HK-2 (cell line): ENCODE data around the gene SMG9.

Experiments used
- DNase-seq: peaks from one replicate; pipeline ENCODE4 v3.0.0-alpha.2; 2018; ENCODE audit not compliant: unreplicated experiment

Gene SMG9

DNA sequence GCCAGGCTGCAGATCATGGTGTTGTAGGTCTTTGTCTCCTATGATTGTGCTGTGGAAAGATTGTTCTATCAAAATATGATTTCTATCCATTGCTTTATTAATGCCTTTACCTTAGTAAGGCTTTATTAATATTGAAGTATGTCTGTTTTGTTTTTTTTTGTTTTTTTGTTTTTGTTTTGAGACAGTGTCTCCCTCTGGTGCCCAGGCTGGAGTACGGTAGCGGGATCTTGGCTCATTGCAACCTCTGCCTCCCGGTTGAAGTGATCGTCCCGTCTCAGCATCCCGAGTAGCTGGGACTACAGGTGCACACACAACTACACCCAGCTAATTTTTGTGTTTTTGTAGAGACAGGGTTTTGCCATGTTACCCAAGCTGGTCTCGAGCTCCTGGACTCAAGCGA, 31.2 kb downstream of the SMG9 start:
- no peak for DNase-seq

DNA sequence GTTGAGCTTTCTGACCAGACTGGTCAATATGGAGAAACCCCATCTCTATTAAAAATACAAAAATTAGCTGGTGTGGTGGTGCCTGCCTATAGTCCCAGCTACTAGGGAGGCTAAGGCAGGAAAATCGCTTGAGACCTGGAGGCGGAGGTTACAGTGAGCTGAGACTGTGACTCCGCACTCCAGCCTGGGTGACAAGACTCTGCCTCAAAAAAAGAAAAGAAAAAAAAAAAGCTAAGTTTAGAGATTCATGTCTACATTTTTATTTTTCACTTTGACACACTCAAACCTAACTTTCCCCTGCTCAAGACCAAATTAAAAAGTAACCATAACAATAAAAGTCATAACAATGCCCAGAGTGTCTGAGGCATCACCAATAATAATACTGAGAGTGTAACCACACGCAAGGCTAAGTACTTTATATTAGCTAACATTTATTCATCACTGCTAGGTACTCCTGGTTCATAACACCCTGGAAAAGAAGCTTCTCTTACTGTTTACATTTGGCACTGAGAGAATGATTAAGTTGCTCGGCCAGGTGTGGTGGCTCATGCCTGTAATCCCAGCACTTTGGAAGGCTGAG, 33.2 kb downstream of the SMG9 start:
- no peak for DNase-seq

DNA sequence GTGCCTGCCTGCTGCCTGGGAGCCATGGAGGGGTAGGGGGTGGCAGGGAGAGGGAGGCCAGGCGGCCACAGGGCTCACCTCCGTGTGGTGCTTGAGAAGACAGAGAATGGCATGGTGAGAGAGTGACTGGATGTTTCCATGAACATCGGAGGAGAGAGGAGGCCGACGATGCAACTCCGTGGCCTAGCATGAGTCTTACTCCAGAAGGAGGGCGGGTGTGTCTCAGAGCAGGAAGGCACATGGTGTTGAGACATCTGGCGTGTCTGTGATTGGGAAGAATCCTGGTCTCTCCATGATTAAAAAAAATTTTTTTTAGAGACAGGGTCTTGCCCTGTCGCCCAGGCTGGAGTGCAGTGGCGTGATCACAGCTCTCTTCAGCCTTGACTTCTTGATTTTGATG, 33.8 kb downstream of the SMG9 start:
- no peak for DNase-seq

DNA sequence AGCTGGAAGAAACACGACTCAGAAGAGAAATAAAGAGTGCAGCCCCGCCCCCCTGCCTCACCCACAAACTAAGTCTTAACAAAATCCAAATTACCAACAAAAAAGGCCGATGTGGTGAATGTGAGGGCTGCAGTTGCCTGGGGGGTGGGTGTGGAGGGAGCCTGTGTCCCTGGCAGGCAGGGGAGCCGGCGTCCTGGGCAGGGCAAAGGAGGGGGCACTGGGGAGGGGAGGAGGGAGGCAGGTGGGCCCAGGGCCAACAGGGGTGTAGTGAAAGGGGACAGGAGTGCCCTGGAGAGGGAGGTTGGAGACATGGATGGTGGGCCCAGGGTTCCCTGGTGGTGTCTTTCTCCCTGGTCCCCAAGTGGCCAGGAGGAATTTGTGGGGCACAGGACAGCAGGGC, 34.8 kb downstream of the SMG9 start:
- DNase-seq = no peak

DNA sequence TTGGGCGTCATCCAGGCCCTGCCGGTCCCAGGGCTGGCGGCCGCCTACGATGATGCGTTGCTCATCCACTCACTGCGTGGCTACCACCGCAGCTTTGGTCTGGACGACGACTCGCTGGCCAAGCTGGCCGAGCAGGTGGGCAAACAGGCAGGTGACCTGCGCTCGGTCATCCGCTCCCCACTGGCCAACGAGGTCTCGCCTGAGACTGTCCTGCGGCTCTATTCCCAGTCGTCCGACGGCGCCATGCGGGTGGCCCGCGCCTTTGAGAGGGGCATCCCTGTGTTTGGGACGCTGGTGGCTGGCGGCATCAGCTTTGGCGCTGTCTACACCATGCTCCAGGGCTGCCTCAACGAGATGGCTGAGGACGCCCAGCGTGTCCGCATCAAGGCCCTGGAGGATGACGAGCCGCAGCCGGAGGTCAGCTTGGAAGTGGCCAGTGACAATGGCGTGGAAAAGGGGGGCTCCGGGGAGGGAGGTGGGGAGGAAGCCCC, 35.3 kb downstream of the SMG9 start:
- no peak for DNase-seq

DNA sequence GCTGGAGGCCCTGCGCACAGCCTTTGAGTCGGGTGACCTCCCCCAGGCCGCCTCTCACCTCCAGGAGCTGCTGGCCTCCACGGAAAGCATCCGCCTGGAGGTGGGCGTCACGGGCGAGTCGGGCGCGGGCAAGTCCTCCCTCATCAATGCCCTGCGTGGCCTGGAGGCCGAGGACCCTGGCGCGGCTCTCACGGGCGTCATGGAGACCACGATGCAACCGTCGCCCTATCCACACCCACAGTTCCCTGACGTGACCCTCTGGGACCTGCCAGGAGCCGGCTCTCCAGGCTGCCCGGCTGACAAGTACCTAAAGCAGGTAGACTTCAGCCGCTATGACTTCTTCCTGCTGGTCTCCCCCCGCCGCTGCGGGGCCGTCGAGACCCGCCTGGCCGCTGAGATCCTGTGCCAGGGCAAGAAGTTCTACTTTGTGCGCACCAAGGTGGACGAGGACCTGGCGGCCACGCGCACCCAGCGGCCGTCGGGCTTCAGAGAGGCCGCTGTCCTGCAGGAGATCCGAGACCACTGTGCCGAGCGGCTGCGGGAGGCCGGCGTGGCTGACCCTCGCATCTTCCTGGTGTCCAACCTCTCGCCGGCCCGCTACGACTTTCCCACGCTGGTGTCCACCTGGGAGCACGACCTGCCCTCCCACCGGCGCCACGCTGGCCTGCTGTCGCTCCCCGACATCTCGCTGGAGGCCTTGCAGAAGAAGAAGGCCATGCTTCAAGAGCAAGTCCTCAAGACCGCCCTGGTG, 36.0 kb downstream of the SMG9 start:
- DNase-seq = no peak

DNA sequence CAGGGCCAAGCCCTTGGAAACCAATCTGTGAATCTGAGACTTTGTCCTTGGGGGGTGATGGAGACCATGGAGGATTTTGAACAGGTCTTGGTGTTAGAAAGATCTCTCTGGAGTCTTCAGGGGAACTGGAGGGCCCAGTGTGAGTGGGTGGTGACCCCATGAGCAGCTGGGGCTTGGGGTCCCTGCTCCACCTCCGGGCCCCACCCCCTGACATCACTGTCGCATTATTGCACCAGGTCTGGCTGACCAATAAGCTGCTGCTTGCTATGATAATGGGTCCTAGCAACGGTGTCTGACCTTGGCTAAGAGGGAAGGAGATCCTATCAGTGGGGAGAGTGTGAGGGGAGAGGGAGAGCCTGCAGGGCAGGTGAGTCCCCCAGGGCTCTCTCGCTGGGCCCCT, 39.0 kb downstream of the SMG9 start, which contains the start of gene IRGC:
IRGC (plus strand) TSS at position 301 of the 400 bp plus-strand sequence. CDS start 2,483 bp downstream, outside the sequence.
- DNase-seq = no peak

DNA sequence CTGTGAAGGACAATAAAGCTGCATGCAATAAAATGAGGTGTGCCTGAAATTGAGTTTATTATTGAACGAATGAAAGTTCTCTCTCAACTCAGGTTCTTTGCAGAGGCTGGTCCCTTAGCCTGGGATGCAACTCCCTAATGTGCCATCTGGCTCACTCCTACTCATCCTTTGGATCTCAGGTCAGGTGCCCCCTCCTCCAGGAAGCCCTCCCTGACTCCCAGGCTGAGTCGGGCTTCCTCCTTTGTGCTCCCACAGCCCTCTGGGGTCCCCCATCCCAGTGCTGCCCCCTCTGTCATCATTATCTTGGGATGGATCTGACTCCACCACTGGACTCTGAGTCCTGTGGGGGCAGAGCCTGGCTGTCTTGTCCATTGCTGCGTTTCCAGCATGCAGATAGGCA, 41.6 kb downstream of the SMG9 start:
- DNase-seq = no peak

DNA sequence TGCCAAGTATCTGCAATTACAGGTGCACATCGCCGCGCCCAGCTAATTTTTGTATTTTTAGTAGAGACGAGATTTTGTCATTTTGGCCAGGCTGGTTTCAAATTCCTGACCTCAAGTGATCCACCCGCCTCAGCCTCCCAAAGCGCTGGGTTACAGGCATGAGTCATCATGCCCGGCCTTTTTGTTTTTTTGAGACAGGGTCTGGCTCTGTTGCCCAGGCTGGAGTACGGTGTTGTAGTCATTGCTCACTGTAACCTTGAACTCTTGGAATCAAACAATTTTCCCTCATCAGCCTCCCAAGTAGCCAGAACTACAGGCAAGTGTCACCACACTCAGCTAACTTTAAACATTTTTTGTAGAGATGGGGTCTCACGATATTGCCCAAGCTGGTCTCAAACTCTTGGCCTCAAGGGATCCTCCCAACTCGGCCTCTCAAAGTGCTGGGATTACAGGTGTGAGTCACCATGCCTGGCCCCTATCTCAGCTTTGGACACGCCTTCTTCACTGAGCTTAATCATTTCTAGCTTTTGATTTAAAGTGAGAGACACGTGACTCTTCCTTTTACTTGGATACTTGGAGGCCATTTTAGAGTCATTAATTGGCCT, 42.9 kb downstream of the SMG9 start:
- no peak for DNase-seq

DNA sequence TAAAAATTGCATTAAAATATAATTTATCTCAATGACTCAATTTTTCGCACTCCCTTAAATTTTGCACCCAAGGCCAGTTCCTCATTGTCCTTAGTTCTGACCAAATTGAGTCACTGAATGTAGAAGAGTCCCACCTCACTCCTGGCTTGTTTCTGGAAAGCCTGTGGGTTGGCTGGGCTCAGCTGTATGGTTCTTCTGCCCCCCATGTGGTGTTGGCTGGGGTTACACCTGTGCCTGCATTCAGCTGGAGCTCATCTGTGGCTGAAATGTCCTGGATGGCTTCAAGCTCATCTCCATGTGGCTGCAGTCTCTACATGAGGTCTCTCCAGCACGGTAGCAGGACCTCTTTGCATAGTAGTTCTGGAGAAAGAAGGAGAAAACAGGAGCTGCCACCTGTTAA, 46.0 kb downstream of the SMG9 start:
- no peak for DNase-seq

DNA sequence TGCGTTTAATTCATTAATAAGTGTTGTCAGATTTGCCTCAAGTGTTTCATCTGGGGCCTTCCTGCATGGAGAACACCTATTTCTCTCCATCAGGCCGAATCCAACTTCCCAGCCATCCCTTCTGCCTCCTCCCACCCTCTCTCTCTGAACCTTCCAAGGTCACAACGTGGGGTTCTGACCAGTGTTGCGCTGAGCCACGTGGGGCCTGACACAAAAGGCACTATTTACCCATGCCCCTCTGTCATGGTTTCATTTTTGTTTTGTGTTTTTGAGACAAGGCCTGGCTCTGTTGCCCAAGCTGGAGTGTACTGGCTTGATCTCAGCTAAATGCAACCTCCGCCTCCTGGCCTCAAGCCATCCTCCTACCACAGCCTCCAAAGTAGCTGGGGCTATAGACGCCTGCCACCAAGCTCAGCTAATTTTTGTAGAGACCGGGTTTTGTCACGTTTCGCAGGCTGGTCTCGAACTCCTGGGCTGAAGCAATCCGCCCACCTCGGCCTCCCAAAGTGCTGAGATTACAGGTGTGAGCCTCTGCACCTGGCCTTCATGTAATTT, 47.5 kb downstream of the SMG9 start:
- no peak for DNase-seq

DNA sequence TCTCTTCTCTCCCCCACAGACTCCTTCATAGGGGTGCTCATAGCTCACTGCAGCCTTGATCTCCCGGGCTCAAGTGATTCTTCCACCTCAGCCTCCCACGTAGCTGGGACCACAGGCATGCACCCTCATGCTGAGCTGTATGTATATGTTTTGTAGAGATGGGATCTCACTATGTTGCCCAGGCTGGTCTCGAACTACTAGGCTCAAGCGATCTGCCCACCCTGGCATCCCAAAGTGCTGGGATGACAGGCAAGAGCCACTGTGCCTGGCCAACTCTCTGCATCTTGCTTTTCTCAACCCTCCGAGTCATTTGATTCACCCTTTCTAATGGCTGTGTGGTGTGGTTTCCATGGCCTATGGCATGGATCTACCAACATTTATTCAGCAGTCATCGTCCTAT, 49.0 kb downstream of the SMG9 start:
- DNase-seq = no peak

DNA sequence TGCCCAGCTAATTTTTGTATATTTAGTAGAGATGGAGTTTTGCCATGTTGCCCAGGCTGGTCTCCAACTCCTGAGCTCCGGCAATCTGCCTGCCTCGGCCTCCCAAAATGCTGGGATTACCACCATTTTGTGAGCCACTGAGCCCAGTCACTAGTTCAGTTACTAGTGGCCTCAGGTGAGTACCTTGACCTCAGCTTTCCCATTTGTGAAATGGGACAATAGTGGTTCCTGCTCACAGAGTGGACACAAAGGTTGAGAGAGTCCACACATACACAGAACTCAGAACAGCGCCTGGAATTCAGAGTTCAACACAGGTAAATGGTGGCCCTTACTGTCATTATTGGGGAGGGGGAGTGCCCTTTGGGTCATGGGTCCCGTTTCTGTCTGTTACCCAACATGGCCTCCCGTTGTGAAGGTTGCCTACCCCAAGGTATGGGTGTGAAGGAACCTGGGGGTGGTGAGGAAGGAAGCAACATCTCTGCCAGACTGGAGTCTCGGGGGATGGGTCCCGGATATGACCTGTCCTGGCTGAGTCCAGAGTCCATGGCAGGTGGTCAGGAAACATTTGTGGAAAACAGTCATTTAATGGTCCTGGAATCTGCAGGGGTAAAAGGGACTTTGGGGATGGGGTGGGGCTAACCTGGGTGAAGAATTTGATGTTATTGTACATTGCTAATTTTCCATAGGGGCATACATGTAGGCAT, 50.6 kb downstream of the SMG9 start:
- DNase-seq = no peak

DNA sequence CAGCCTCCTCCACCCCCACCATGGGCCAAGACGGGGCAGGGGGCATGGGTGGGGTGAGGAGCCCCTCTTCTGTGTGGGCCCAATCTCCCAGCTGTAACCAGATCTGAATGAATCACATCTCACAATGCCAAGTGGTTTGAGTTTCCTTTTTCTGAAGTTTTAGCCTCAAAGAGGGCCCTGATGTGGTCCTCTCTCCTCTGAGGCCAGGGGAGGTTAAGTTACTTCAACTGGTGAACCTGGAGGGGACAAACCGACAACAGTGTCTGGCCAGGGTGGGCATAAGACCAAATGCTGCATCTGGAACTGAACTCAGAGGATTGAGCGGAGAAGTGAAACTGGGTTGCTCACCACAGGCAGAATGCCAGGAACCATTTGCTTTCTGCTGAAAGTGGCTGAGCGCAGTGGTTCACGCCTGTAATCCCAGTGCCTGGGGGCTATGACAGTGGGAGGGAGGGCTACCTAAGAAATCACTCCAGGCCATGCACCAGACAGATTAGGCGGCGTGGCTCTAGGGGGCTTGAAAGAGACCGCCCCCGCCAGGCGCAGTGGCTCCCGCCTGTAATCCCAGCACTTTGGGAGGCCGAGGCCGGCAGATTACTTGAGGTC, 54.3 kb downstream of the SMG9 start:
- DNase-seq = no peak

DNA sequence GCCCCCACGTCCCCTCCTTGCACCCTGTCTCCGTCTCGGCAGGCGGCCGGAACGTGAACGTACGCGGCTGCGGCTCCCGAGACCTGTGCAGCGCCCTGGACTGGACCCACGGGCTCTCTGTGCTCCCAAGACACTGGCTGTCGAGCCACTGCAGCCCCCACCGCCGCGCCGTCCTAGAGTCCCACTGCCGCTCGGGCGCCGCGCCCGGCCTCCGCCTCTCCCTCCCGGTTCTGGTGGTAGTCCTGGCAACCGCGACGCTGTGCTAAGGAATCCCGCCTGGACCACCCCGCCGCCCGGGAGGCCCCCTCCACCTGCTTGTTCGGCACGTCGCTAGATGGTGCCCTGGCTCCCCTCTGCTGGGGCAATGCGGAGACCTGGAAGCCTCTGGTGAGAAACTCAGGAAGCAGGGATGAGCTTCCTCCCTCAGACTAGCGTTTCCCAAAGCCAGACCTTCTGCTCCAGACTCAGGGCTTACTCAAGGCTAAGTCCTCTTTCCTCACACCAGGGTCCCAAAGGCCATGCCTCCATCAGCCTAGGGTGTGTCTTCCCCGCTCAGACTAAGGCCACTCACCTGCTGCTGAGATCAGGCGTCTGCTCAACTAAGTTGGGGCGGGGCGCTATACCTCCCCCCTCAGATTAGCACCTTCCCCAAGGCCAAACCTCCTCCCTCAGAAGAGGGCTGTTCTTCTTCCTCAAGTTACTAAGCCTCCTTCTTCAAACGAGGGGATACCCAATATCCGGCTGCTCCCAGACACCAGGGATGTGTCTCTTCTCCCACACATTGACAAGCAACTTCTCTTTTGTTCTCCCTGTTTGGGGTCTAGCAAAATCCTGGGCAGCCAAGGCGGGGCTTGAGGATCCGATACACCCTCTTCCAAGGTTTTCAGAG, 55.0 kb downstream of the SMG9 start:
- no peak for DNase-seq

DNA sequence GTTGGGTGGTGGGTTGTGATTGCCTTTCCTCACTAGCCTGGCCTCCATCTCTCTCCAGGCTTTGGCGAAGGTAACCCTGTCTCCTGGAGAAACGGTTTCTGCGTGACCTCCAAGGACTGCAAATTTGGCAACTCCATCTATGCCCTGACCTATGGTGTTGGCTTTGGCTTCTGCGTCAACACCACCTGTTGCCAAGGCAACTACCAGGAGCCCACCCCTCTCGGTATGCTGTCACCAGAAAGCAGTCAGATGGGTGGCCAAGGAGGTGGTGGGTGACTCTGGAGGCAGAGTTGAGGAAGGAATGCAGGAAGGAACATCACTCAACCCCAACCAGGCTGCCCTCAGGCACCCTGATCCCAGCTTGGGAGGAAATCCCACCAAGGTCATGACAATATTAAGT, 57.5 kb downstream of the SMG9 start:
- no peak for DNase-seq

DNA sequence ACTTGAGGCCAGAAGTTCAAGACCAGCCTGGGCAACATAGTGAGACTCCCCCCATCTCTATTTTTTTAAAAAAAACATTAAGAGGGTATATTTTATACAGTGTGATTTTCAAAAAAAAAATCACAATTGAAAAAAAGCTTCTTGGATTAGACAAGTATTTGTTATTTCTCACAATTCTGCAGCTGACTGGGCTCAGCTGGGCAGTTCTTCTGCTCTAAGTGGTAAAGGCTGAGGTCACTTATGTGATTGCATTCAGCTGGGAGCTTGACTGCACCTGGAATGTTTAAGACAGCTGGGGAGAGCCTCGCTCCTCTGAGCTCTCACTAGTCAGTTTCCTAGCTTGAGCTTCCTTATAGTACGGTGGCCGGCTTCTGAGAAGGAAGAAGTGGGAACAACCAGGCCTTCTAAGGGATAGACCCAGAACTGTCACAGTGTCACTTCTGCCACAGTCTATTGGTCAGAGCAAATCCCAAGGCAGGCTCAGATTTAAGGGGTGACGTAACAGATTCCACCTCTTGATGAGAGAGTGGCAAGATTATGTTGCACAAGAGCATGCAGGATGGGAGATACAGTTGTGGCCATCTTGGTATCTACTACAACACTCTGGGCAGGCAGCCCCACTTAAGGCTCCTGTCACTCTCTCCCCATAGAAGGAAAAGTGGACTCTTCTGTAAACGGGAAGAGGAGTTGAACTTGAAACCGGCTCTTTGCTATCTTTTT, 58.6 kb downstream of the SMG9 start:
- no peak for DNase-seq

DNA sequence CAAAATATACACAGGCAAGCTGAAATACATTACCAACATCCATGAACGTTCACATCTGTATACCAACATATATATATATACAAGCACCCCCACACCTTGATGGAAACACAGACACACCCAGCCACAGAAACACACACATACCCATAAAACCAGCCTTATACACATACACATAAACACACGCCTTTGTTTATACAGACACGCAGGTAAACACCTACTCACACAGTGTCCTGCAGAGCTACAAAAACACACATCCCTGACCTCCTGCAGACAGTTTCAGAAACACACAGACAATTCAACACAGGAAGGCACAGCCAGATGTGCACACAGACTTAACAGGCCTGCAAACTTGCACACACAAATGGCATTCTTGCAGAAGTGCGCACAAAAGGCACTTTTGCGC, 60.2 kb downstream of the SMG9 start:
- DNase-seq = no peak

DNA sequence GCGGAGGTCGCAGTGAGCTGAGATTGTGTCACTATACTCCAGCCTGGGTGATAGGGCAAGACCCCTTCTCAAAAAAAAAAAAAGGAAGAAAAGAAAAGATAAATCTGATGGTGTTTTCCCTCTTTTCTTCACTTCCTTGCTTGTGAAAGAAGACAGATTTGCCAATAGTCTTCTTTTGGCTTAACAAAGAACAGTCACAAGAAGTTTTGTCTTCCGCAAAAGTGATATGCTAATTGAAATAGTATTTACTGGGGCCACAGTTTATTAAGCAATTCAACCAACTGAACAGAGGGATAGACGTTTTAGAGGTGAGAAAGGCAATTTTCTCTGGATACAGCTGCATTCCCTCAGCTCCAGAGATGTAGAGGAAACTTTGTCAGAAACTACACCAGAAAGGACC, 61.9 kb downstream of the SMG9 start:
- DNase-seq = no peak

DNA sequence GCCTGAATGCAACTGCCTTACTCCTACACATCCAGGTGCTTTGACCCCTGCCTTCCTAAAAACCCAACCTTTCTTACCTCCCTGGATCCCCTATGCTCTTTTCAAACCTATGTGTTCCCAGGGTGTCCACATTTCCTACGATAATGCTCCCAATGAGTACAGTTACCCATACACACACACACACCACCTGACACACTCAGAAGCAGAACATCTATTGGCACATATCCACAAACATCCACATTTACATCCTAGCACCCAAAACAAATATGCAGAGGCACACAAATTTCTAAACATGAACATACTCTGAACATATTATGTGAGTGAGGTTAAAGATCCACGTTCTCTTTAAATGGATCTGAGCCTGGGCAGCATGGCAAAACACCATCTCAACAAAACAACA, 62.4 kb downstream of the SMG9 start:
- DNase-seq = no peak
